NCI-H2196 (cell line): Measurements from ENCODE around the gene WBP2NL.
"Not testable (repeated sequence)": the region's sequence is repeated elsewhere in the genome, so short reads cannot be mapped to it uniquely, and the experiment has no call there.

Source experiments
- DNase-seq: peaks from one replicate; lab custom pipeline; 2025; ENCODE audit not compliant: unreplicated experiment; lab: John Stamatoyannopoulos, UW

Gene WBP2NL

DNA sequence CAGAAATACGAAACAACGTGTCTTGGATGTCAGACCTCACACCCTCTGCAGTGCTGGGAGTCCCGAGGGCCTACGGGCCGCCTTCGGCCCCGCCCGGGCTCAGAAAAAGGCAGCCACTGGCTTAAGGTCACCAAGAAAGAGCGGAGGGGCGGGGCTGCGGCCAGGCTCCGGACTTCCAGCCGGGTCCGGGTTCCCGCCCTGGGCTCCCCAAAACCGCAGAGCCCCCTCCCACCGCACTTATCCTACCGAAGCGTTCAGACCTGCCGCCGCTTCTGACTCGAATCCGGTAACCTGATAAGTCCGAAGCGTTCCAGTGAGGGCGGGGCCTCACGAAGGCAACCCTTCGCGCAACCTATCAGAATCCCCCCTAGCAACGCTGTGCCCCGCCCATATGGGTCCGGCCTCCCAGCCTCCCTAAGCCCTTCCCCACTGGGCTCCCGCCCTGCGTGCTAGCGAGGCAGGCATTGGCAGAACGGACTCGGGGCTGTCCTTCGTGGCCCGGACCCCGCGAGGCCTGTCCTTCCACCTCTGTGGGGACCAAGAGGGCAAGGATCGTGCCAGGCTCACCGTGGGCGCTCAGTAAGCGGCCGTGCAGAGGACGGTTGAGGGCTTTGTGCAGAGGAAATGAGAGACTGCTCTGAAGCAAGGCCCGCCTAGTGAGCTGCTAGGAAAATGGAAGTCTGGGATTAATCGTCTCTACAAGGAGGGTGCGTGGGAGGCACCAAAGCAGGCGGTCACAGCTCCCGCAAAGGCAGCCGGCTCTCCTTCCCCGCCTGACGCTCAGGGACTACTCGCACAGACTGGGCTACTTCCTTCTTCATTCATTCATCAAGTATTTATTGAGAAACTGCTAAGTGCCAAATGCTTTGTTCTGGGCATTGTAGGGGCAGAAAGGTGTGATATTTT lies 72.2 kb downstream of the WBP2NL start, which contains the start of gene NAGA:
Gene NAGA (minus strand): TSS at position 296 of the 906 bp plus-strand sequence. CDS start 515 bp downstream, outside the sequence.
- DNase-seq, result peak; percentile 99

DNA sequence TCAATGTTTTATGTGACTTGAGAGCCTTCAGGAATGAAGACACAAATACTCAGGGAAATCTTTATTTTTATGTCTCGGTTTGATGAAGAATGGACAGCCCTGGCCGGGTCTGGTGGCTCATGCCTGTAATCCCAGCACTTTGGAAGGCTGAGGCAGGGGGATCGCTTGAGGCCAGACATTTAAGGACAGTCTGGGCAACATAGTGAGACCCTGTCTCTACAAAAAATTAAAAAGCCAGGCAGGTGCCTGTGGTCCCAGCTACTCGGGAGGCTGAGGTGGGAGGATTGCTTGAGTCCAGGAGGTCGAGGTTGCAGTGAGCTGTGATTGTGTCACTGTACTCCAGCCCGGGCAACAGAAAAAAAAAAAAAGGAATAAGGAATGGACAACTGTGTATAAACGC lies 72.9 kb downstream of the WBP2NL start:
- DNase-seq, result not testable (repeated sequence)

DNA sequence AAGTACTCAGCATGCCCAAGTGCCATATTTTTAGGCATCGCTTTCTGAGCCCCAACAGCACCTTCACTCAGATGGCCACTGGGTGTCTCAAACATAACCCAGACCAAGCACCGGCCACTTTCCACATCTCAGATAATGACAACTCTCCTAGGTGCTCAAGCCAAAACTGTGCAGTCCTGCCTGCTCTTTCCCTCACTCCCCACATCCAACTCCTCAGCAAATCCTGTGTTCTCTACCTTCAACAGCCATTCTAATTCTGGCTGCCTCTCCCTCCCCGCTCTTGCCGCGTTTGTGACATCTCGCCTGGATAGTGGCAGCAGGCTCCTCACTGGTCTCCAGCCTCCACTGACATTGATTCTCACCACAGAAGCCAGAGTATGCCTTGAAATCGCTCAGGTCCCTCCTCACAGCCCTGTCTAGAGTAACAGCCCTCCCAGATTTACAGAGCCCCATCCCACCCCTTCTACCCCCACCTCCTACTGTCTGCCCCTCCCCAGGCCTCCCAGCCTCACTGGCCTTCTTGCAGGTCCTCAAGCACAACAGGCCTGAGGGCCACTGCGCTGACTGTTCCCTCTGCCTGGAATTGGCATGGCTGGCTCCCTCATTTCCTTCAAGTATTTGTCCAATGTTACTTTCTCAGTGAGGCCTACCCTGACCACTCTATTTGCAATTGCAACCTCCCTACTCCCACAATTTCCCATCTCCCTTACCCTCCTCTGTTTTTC lies 74.2 kb downstream of the WBP2NL start:
- no peak for DNase-seq

DNA sequence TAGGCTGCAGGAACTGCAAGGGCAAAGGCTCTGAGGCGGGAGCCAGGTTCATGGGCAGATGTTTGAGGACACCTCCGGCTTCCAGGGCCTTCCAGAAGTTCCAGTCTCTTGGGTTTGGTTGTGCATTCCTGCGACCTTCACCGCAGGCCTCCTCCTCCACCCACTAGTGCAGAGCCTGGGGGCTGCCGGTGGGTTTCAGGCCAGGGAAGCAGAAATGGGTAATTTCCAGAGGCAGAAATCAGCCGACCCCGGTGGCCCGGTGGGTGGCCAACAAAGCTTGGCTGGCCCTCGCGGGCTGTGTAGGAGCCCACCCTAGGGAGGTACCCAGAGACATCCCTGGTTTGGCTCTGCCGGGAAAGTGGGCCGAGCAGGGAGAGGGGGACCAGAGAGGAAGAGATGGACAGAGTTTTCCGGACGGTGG lies 75.0 kb downstream of the WBP2NL start:
- no peak for DNase-seq

DNA sequence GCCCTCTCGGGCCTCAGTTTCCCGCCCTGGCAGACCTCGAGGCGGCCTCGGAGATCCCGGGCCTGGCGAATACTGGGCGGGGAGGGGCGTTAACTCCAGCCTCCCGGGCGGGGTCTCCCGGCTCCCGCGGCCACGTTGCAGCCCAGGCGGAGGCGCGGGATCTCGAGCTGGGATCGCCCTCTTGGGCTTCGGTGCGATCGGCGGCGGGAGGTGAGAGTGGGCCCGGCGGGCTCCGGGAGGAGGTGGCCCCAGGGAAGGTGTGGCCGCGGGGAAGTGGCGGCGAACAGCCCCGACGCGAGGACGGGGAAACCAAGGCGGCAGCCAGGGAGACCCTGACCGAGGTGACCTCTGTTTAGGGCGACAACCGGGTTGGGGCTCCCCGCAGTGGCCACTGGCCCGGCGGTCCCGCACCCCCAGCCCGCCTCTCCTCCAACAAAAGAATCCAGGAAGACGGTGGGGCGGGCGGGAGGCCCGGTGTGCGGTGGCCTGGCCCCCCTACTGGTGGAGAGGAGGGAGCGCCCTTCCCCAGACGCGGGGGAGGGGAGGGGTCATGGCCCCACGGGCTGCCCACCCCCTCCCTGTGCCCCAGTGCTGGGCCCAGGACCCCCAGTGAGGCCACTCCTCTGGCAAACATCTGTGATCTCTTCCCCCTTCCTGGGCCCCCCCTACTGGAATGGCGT lies 75.7 kb downstream of the WBP2NL start, which contains the start of gene PHETA2:
Gene PHETA2 (plus strand): TSS at position 117 of the 680 bp plus-strand sequence. CDS start 3,046 bp downstream, outside the sequence.
- DNase-seq, result no peak

DNA sequence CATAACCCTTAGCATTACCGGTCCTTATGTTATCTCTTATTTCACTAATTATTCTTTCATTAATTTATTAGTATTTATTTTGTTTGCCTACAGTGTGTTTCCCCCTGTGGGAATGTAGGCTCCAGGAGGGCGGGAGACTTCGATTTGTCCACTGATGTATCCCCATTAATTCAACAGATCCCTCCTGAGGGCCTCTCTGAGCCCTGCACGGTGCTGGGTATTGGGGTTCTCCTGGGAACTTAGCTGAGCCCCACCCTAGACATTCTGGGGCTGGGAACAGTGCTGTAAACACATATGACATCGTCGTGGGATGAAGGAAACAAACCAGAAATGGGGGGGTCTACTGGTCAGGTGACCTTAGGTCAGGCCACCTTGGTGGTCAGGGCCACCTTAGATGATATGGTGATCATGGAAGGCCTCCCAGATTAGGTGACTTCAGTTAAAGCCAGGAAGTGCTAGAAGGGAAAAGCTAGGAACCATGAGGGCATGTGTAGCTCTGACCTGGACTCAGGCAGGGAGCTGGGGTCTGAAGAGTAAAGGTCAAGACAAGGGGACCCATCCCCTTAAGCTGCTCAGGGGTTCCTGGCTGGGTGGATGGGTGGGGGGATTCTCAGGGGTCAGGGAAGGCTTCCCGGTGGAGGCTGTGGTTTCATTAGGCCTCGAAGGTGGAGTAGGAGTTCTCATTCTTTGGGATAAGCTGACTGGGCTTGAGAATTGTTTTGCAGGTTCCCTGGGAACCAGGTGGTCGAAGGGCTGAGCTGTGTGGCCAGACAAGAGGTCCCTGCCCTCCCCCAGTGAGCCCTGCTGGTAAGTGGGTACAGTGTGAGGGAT lies 76.5 kb downstream of the WBP2NL start:
- DNase-seq, result no peak

DNA sequence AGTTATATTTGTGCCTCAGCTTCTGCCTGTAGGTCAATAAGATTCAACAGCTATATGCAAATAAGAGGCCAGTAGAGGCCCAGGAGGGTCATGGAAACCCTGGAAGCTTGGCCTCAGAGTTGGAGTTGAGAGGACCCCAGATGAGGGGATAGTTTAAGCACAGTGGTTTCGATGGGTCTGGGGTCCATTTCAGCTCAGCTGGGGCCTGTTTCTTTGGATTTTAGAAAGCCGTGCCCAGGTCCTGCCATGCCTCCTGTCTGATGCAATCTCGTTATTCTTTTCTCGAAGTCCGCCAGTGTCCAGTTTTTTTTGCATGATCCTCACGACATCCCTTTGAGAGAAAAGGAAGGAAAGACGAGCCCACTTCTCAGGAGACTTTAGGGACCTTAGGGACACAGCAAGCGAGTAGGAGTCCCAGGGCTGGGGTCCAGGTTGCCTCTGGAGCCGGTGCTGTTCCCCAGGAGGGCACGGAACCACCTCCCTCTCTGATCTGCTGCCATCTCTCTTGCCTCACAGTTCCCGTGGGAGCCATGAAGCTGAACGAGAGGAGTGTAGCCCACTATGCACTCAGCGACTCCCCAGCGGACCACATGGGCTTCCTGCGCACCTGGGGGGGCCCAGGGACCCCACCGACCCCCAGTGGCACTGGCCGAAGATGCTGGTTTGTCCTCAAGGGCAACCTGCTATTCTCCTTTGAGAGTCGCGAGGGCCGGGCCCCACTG lies 78.3 kb downstream of the WBP2NL start:
- DNase-seq, result no peak

DNA sequence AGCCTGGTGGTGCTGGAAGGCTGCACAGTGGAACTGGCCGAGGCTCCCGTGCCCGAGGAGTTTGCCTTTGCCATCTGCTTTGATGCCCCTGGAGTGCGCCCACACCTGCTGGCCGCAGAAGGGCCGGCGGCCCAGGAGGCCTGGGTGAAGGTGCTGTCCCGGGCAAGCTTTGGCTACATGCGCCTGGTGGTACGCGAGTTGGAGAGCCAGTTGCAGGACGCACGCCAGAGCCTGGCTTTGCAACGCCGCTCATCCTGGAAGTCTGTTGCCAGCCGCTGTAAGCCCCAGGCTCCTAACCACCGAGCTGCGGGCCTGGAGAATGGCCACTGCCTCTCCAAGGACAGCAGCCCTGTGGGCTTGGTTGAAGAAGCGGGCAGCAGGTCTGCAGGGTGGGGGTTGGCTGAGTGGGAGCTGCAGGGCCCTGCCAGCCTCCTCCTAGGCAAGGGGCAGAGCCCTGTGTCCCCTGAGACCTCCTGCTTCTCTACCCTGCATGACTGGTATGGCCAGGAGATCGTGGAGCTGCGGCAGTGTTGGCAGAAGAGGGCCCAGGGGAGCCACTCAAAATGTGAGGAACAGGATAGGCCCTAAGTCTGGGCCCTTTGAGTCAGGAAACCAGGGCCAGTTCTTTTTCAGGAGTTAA lies 79.0 kb downstream of the WBP2NL start:
- DNase-seq, result no peak
